Retinal pigment epithelial cell (primary cell): ENCODE data around the gene DIAPH3.
"Not testable (repeated sequence)": the region's sequence is repeated elsewhere in the genome, so short reads cannot be mapped to it uniquely, and the experiment has no call there.

Experiments
- DNase-seq: peaks from one replicate; pipeline ENCODE4 v3.0.0-alpha.2; 2010; ENCODE audit warnings: low read depth
- H3K4me3 ChIP-seq: 2 replicates; pipeline ENCODE4 v1.5.1; 2011; ENCODE audit warnings: mild to moderate bottlenecking, low read length, control low read depth, moderate library complexity
- CTCF ChIP-seq: conservative IDR thresholded peaks from 2 replicates; pipeline ENCODE4 v1.5.1; 2011; ENCODE audit warnings: low read depth, low read length, control low read depth, inconsistent platforms

Gene DIAPH3

GRCh38 chr13:60044321-60044720 is 119.4 kb downstream of the DIAPH3 start:
- no peak for TF ChIP-seq CTCF
- DNase-seq: no peak
- H3K4me3 ChIP-seq: no peak overlapping the region

- no peak for DNase-seq
- no peak overlapping the region for H3K4me3 ChIP-seq
- no peak for TF ChIP-seq CTCF
Observed at GRCh38 chr13:60043262-60043661, 120.5 kb downstream of the DIAPH3 start.

GRCh38 chr13:60040668-60041067 is 123.1 kb downstream of the DIAPH3 start:
- H3K4me3 ChIP-seq, DNase-seq: not testable (repeated sequence)

- TF ChIP-seq CTCF: no peak
Observed at GRCh38 chr13:60035874-60036273, 127.9 kb downstream of the DIAPH3 start.

GRCh38 chr13:60032851-60033250 is 130.9 kb downstream of the DIAPH3 start:
- no peak for DNase-seq
- no peak for TF ChIP-seq CTCF
- no peak overlapping the region for H3K4me3 ChIP-seq

More at GRCh38 chr13:60035874-60036273, 127.9 kb downstream of the DIAPH3 start:
- no peak overlapping the region for H3K4me3 ChIP-seq
- no peak for DNase-seq

GRCh38 chr13:60028021-60028420 is 135.7 kb downstream of the DIAPH3 start:
- no peak overlapping the region for H3K4me3 ChIP-seq
- DNase-seq: no peak
- TF ChIP-seq CTCF: no peak

- no peak overlapping the region for H3K4me3 ChIP-seq
- TF ChIP-seq CTCF: no peak
- DNase-seq: no peak
Observed at GRCh38 chr13:60026286-60026685, 137.4 kb downstream of the DIAPH3 start.

- TF ChIP-seq CTCF: no peak
- H3K4me3 ChIP-seq: no peak overlapping the region
- DNase-seq: no peak
Observed at GRCh38 chr13:60020288-60020687, 143.4 kb downstream of the DIAPH3 start.
